CD8-positive, alpha-beta memory T cell (primary cell): ENCODE data around the gene IL16. TPM values are rescaled to one million over a fixed set of nuclear protein-coding genes. Genes with fewer than 3 reads are reported as not detected.

Experiments
- CTCF ChIA-PET: fragments of 350-600 bp; sonication (Branson Sonifier 250); formaldehyde crosslinking; loops from one replicate; lab custom pipeline; 2021; ENCODE audit warnings: antibody characterized with exemption; lab: Charles Lee
- POLR2A ChIA-PET: fragments of 350-600 bp; sonication (Branson Sonifier 250); formaldehyde crosslinking; loops from one replicate; lab custom pipeline; 2021; ENCODE audit warnings: antibody characterized with exemption; lab: Charles Lee
- DNase-seq, 5 donors: peaks; one replicate each; pipeline versions ENCODE4 v3.0.0 to v3.0.0-alpha.2; 2020 to 2022; ENCODE audit warnings: mixed read lengths in 1 of 5
- H3K27ac ChIP-seq: one replicate; pipeline ENCODE4 v1.7.0; 2013; ENCODE audit warnings: low read depth, mild to moderate bottlenecking, low read length, moderate library complexity
- H3K27me3 ChIP-seq: 2 replicates; pipeline ENCODE4 v1.7.0; 2013; ENCODE audit warnings: low read length, mild to moderate bottlenecking; ENCODE audit not compliant: insufficient read depth, poor library complexity, severe bottlenecking
- H3K36me3 ChIP-seq: 2 replicates; pipeline ENCODE4 v1.7.0; 2013; ENCODE audit warnings: mild to moderate bottlenecking, low read length, moderate library complexity; ENCODE audit not compliant: insufficient read depth
- H3K4me1 ChIP-seq: 2 replicates; pipeline ENCODE4 v1.7.0; 2013; ENCODE audit warnings: mild to moderate bottlenecking, low read length, moderate library complexity; ENCODE audit not compliant: insufficient read depth
- H3K4me3 ChIP-seq: 2 replicates; pipeline ENCODE4 v1.7.0; 2013; ENCODE audit warnings: mild to moderate bottlenecking, low read length
- H3K9me3 ChIP-seq: 2 replicates; pipeline ENCODE4 v1.7.0; 2013; ENCODE audit warnings: mild to moderate bottlenecking, low read length
- H3K27ac Mint-ChIP-seq, 8 donors: one replicate each; pipeline ENCODE4 v1.8.0; 2020 to 2021; ENCODE audit warnings: mixed read lengths in 8 of 8, mild to moderate bottlenecking in 6 of 8, inconsistent platforms in 3 of 8, moderate library complexity in 3 of 8
- H3K27me3 Mint-ChIP-seq, 2 donors: one replicate each; pipeline ENCODE4 v1.8.0; 2020 to 2021; ENCODE audit warnings: mixed read lengths in 2 of 2, mild to moderate bottlenecking in 1 of 2, moderate library complexity in 1 of 2
- H3K36me3 Mint-ChIP-seq, 3 donors: one replicate each; pipeline ENCODE4 v1.8.0; 2020 to 2021; ENCODE audit warnings: mixed read lengths in 3 of 3, inconsistent platforms in 1 of 3, mild to moderate bottlenecking in 1 of 3
- H3K4me1 Mint-ChIP-seq, 3 donors: one replicate each; pipeline ENCODE4 v1.8.0; 2020 to 2021; ENCODE audit warnings: mixed read lengths in 3 of 3, inconsistent platforms in 1 of 3, mild to moderate bottlenecking in 1 of 3
- H3K4me3 Mint-ChIP-seq, 7 donors: one replicate each; pipeline ENCODE4 v1.8.0; 2020 to 2021; ENCODE audit warnings: mixed read lengths in 7 of 7, mild to moderate bottlenecking in 6 of 7, moderate library complexity in 4 of 7, inconsistent platforms in 2 of 7
- H3K9me3 Mint-ChIP-seq, 5 donors: one replicate each; pipeline ENCODE4 v1.8.0; 2020 to 2022; ENCODE audit warnings: mixed read lengths in 5 of 5, mild to moderate bottlenecking in 3 of 5, moderate library complexity in 2 of 5, inconsistent platforms in 1 of 5
- polyA plus RNA-seq: library from polyadenylated mRNA; unstranded; fragments of 300-500 nt; fragmentation: Illumina TruSeq; gene quantifications from one replicate; pipeline ENCODE4 v1.2.3, GENCODE V29; 2021
- total RNA-seq, 2 experiments: library from RNA; stranded (reverse); gene quantifications; one replicate each; pipeline ENCODE4 v1.2.3, GENCODE V29; 2021

Gene IL16
- total and polyA plus RNA-seq, 3 experiments from 2014 or later = 73.4 to 310 (median 73.8) TPM

DNA sequence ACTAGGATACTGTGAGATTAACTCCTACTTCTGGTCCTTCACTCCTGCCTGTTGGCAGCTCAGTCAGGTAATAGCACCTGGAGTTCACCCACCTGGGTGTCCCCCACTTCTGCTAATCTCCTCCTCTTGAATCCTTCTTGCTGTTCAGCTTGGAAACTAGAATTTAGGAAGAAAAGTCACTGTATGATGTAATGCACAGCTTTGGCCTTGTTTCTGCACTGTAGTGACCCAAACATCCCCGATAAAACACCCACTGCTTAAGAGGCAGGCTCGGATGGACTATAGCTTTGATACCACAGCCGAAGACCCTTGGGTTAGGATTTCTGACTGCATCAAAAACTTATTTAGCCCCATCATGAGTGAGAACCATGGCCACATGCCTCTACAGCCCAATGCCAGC, 102.5 kb downstream of the IL16 start:
- H3K27ac ChIP-seq = peak overlapping the region; percentile 61
- DNase-seq = no peak
- peak overlapping the region; percentile 89 for H3K4me3 ChIP-seq
- H3K9me3 ChIP-seq = no peaks in the 10 kb centered on the region
- H3K27me3 ChIP-seq = no peaks in the 10 kb centered on the region
- peaks cover 65 to 67% (median 65%) of the 10 kb centered on the region in 3 donors for H3K4me1 Mint-ChIP-seq
- H3K27ac Mint-ChIP-seq = peak overlapping the region; percentile 80 to 100 (median 98)
- CTCF ChIA-PET = interaction anchor here (0.8 to 2.9 kb wide), 7 partner anchors 9 to 102 kb away, joined by 3 to 22 read pairs (median 7); partner anchors contain the start of gene STARD5
- H3K4me1 ChIP-seq = peaks cover 61% of the 10 kb centered on the region
- POLR2A ChIA-PET = interaction anchor here (0.9 to 2.2 kb wide), 6 partner anchors 9 to 25 kb away, joined by 4 to 7 read pairs (median 5); partner anchors contain the start of gene STARD5
- H3K36me3 Mint-ChIP-seq = peaks cover 50 to 78% (median 60%) of the 10 kb centered on the region in 3 donors
- H3K27me3 Mint-ChIP-seq = no peaks in the 10 kb centered on the region
- H3K36me3 ChIP-seq = peaks cover 62% of the 10 kb centered on the region
- no peaks in the 10 kb centered on the region for H3K9me3 Mint-ChIP-seq
- H3K4me3 Mint-ChIP-seq = peak overlapping the region; percentile 96 to 100 (median 99)

DNA sequence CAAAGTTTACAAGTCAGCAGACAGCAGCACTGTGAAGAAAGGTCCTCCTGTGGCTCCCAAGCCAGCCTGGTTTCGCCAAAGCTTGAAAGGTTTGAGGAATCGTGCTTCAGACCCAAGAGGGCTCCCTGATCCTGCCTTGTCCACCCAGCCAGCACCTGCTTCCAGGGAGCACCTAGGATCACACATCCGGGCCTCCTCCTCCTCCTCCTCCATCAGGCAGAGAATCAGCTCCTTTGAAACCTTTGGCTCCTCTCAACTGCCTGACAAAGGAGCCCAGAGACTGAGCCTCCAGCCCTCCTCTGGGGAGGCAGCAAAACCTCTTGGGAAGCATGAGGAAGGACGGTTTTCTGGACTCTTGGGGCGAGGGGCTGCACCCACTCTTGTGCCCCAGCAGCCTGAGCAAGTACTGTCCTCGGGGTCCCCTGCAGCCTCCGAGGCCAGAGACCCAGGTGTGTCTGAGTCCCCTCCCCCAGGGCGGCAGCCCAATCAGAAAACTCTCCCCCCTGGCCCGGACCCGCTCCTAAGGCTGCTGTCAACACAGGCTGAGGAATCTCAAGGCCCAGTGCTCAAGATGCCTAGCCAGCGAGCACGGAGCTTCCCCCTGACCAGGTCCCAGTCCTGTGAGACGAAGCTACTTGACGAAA, 103.1 kb downstream of the IL16 start:
- Mint-ChIP-seq H3K4me1 (peaks cover 65 to 67% (median 65%) of the 10 kb centered on the region in 3 donors), H3K27me3 (no peaks in the 10 kb centered on the region), H3K36me3 (peaks cover 56 to 84% (median 66%) of the 10 kb centered on the region in 3 donors), H3K27ac (peak overlapping the region; percentile 80 to 100 (median 98)), H3K9me3 (no peaks in the 10 kb centered on the region), H3K4me3 (peak overlapping the region; percentile 96 to 100 (median 99))
- H3K27ac ChIP-seq = peak overlapping the region; percentile 61
- no peaks in the 10 kb centered on the region for H3K9me3 ChIP-seq
- ChIA-PET POLR2A (interaction anchor here (0.9 to 2.2 kb wide), 6 partner anchors 8 to 24 kb away, joined by 3 to 7 read pairs (median 5); partner anchors contain the start of gene STARD5), CTCF (interaction anchor here (0.8 to 2.9 kb wide), 6 partner anchors 9 to 101 kb away, joined by 3 to 22 read pairs (median 9); no protein-coding TSS in a partner anchor)
- H3K4me3 ChIP-seq = peak overlapping the region; percentile 89
- H3K36me3 ChIP-seq = peaks cover 68% of the 10 kb centered on the region
- no peak for DNase-seq
- peaks cover 61% of the 10 kb centered on the region for H3K4me1 ChIP-seq
- H3K27me3 ChIP-seq = no peaks in the 10 kb centered on the region

DNA sequence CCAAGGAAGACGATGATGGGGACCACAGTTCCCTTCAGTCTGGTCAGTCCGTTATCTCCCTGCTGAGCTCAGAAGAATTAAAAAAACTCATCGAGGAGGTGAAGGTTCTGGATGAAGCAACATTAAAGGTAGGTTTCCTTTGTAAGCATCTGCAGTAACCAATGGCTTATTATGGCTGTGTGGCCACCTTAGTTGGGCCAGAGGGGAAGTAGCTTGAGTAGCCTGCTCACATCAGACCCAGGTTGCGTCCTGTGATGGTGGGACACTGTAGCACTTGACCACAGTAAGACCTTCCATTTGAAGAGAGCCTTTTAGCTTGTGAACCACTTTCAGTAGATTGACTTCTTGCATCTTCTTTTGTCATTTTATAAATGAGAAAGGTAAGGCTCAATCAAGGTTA, 104.7 kb downstream of the IL16 start:
- no peaks in the 10 kb centered on the region for H3K27me3 ChIP-seq
- Mint-ChIP-seq H3K9me3 (no peaks in the 10 kb centered on the region), H3K27me3 (no peaks in the 10 kb centered on the region), H3K4me3 (peak overlapping the region; percentile 96 to 100 (median 99)), H3K4me1 (peaks cover 65 to 66% (median 65%) of the 10 kb centered on the region in 3 donors), H3K27ac (peak overlapping the region; percentile 90 to 100 (median 97)), H3K36me3 (peaks cover 59 to 100% (median 67%) of the 10 kb centered on the region in 3 donors)
- peaks cover 84% of the 10 kb centered on the region for H3K36me3 ChIP-seq
- H3K4me1 ChIP-seq = peaks cover 61% of the 10 kb centered on the region
- peak overlapping the region; percentile 85 for H3K4me3 ChIP-seq
- H3K9me3 ChIP-seq = no peaks in the 10 kb centered on the region
- POLR2A ChIA-PET = interaction anchor here (1.1 to 1.5 kb wide), 2 partner anchors 10 to 26 kb away, joined by 3 to 5 read pairs; no protein-coding TSS in a partner anchor
- DNase-seq = no peak
- CTCF ChIA-PET = interaction anchor here (1.5 to 4.0 kb wide), 4 partner anchors 10 to 36 kb away, joined by 4 to 31 read pairs (median 8); no protein-coding TSS in a partner anchor
- H3K27ac ChIP-seq = no peak overlapping the region

DNA sequence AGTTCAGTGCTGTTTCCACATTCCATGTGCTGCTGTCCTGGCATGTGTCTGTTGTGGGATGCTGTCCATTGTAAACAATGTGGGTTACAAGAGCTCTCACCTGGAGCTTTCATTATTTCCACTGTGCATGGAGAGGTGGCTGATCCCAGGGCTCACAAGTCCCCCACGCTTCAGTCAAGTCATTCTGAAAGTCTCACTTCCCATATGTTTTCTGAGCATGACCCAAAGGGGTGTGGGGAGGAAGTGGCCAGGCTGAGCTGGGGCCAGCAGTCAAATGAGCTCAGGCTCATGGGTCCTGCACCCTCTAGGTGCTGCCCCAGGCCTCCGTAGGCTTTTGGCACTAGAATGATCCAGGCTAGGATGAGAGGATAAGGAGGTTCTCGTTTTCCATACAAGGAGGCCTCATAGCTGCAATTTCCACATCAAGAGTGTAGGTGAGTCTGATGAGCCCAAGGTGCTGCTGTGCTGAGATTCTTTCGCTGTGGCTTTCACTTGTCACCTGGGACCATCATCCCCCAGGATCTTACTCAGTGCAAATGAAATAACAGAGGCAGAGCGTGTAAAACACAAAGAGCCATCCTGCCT, 105.2 kb downstream of the IL16 start:
- Mint-ChIP-seq H3K27me3 (no peaks in the 10 kb centered on the region), H3K9me3 (no peaks in the 10 kb centered on the region), H3K36me3 (peaks cover 62 to 100% (median 65%) of the 10 kb centered on the region in 3 donors), H3K27ac (peak overlapping the region; percentile 90 to 100 (median 97)), H3K4me1 (peaks cover 65 to 66% (median 66%) of the 10 kb centered on the region in 3 donors), H3K4me3 (peak overlapping the region; percentile 96 to 100 (median 99))
- ChIA-PET POLR2A (interaction anchor here (1.1 to 1.5 kb wide), 3 partner anchors 9 to 27 kb away, joined by 3 to 5 read pairs (median 3); no protein-coding TSS in a partner anchor), CTCF (interaction anchor here (1.4 to 4.0 kb wide), 5 partner anchors 9 to 36 kb away, joined by 3 to 31 read pairs (median 7); no protein-coding TSS in a partner anchor)
- no peaks in the 10 kb centered on the region for H3K9me3 ChIP-seq
- no peaks in the 10 kb centered on the region for H3K27me3 ChIP-seq
- no peak for DNase-seq
- H3K27ac ChIP-seq = no peak overlapping the region
- peak overlapping the region; percentile 85 for H3K4me3 ChIP-seq
- peaks cover 64% of the 10 kb centered on the region for H3K4me1 ChIP-seq
- peaks cover 89% of the 10 kb centered on the region for H3K36me3 ChIP-seq

GRCh38 chr15:81302701-81303109, 106.0 kb downstream of the IL16 start:
- no peaks in the 10 kb centered on the region for H3K9me3 Mint-ChIP-seq

DNA sequence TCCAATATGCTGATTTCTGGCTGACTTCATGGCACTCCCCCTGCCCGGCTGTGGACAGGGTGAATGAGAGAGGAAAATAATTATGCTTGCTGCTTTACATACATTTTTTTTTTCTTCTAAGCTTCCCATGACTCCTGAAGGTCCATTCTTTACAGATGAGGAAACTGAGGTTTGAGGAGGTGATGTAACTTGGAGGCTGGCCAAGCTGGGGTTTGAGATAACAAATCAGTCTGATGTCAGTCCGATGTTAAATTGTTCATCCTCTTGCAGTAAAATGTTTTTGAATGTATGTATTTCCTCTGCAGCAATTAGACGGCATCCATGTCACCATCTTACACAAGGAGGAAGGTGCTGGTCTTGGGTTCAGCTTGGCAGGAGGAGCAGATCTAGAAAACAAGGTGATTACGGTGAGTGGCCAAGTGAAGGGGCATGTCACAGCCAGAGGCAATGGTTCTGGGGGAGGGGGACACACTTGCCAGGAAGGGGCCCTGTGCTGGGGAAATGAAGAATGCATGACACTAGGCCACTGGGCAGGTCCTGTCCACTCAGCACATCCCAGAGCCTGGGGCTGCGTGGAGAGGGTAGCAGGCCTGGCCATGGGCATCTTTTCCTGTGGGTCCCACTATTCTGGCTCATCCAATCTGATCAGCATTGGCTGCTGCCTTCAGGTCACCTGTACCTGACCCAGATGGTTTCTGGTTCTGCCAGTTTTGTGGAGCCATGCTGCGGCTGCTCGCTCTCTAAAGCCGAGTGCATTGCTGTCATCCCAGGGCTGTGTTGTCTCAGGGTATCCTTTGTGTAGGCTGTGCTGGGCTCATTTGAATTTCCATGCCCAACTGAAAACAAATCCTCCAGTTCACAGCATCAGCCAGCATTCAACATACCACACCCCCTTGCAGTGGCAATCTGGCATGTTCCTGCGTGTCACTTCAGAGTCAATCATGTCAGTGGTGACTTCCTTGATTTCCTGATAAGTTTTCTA, 106.9 kb downstream of the IL16 start:
- CTCF ChIA-PET = interaction anchor here (0.9 to 4.0 kb wide), 7 partner anchors 20 to 37 kb away, joined by 3 to 31 read pairs (median 3); partner anchors contain the start of gene STARD5
- H3K4me3 Mint-ChIP-seq = peak overlapping the region; percentile 96 to 100 (median 99)

More at GRCh38 chr15:81302701-81303109, 106.0 kb downstream of the IL16 start:
- Mint-ChIP-seq H3K36me3 (peaks cover 57 to 100% (median 63%) of the 10 kb centered on the region in 3 donors), H3K4me3 (peak overlapping the region; percentile 96 to 100 (median 99)), H3K4me1 (peaks cover 69 to 73% (median 73%) of the 10 kb centered on the region in 3 donors), H3K27me3 (no peaks in the 10 kb centered on the region), H3K27ac (peak overlapping the region; percentile 90 to 100 (median 97))
- POLR2A ChIA-PET = interaction anchor here (0.6 to 1.5 kb wide), 6 partner anchors 8 to 27 kb away, joined by 3 to 10 read pairs (median 4); partner anchors contain the start of gene STARD5
- no peaks in the 10 kb centered on the region for H3K9me3 ChIP-seq
- peak overlapping the region; percentile 85 for H3K4me3 ChIP-seq
- H3K27me3 ChIP-seq = no peaks in the 10 kb centered on the region
- no peak for DNase-seq
- peaks cover 69% of the 10 kb centered on the region for H3K4me1 ChIP-seq
- H3K27ac ChIP-seq = peak overlapping the region; percentile 45
- peaks cover 89% of the 10 kb centered on the region for H3K36me3 ChIP-seq
- CTCF ChIA-PET = interaction anchor here (1.2 to 4.0 kb wide), 6 partner anchors 11 to 37 kb away, joined by 3 to 31 read pairs (median 7); no protein-coding TSS in a partner anchor

More for the DNA sequence above, 106.9 kb downstream of the IL16 start:
- Mint-ChIP-seq H3K27me3 (no peaks in the 10 kb centered on the region), H3K27ac (peak overlapping the region; percentile 90 to 100 (median 97)), H3K36me3 (peaks cover 56 to 100% (median 61%) of the 10 kb centered on the region in 3 donors), H3K9me3 (no peaks in the 10 kb centered on the region), H3K4me1 (peaks cover 69 to 80% (median 78%) of the 10 kb centered on the region in 3 donors)
- Histone ChIP-seq H3K4me1 (peaks cover 69% of the 10 kb centered on the region), H3K9me3 (no peaks in the 10 kb centered on the region), H3K27me3 (no peaks in the 10 kb centered on the region), H3K4me3 (peak overlapping the region; percentile 85), H3K36me3 (peaks cover 90% of the 10 kb centered on the region), H3K27ac (no peak overlapping the region)
- POLR2A ChIA-PET = interaction anchor here (0.6 to 1.5 kb wide), 7 partner anchors 7 to 28 kb away, joined by 3 to 10 read pairs (median 4); partner anchors contain the start of gene STARD5
- DNase-seq = peak in 1 of 5 donors; percentile 62
